ENCODE data around the gene GNL1.

- TF ChIP-seq CTCF (IDR thresholded peaks at IDR 0.05 in 2 of 3, conservative IDR thresholded peaks at IDR 0.05 in 1 of 3; ENCODE audit: insufficient read depth in 2 of 3, low read depth in 1 of 3, low read length in 3 of 3) (no peak), THAP7 (CRISPR knock-in tag; IDR thresholded peaks at IDR 0.05) (no peak), HCFC1 (IDR thresholded peaks at IDR 0.05; ENCODE audit: low read depth, low read length) (no peak), MXI1 (IDR thresholded peaks at IDR 0.05; ENCODE audit: low read depth, low read length) (no peak), ADNP (tag; IDR thresholded peaks at IDR 0.05) (no peak), PATZ1 (CRISPR knock-in tag; IDR thresholded peaks at IDR 0.05; ENCODE audit: borderline replicate concordance) (no peak), KLF16 (IDR thresholded peaks at IDR 0.05) (no peak), SP2 (IDR thresholded peaks at IDR 0.05; ENCODE audit: extremely low read depth, low read depth, low read length, poor library complexity, severe bottlenecking) (no peak), REST (IDR thresholded peaks at IDR 0.05; ENCODE audit: borderline replicate concordance) (no peak), REST (CRISPR knock-in tag; IDR thresholded peaks at IDR 0.05; ENCODE audit: low read depth) (no peak), EHMT2 (IDR thresholded peaks at IDR 0.05) (no peak), ZBTB49 (CRISPR knock-in tag; IDR thresholded peaks at IDR 0.05; ENCODE audit: borderline replicate concordance) (no peak), FOXA1 (IDR thresholded peaks at IDR 0.05; ENCODE audit: borderline replicate concordance) (no peak), FOSL1 (tag; conservative IDR thresholded peaks at IDR 0.05) (no peak), HMG20A (CRISPR knock-in tag; conservative IDR thresholded peaks at IDR 0.05) (no peak)
Measured at GRCh38 chr6:30515106-30515505, 41.2 kb downstream of the GNL1 start.

Data from K562 (cell line).